HUES64 (cell line): ENCODE measurements around the gene UGT1A10.
"Not testable (repeated sequence)": the region's sequence is repeated elsewhere in the genome, so short reads cannot be mapped to it uniquely, and the experiment has no call there.

ENCODE experiments used
- H3K27ac ChIP-seq: 2 replicates; pipeline ENCODE4 v1.7.0; 2013; ENCODE audit warnings: low read depth, low read length, inconsistent platforms
- H3K27me3 ChIP-seq: 2 replicates; pipeline ENCODE4 v1.6.1; 2013; ENCODE audit warnings: mild to moderate bottlenecking, low read length; ENCODE audit not compliant: insufficient read depth
- H3K36me3 ChIP-seq: 2 replicates; pipeline ENCODE4 v1.6.1; 2013; ENCODE audit warnings: mild to moderate bottlenecking, low read length; ENCODE audit not compliant: insufficient read depth
- H3K4me1 ChIP-seq: 2 replicates; pipeline ENCODE4 v1.6.1; 2013; ENCODE audit warnings: mild to moderate bottlenecking, low read length, moderate library complexity; ENCODE audit not compliant: insufficient read depth
- H3K4me3 ChIP-seq: 2 replicates; pipeline ENCODE4 v1.5.1; 2013; ENCODE audit warnings: mild to moderate bottlenecking, low read length, moderate library complexity
- H3K9ac ChIP-seq: 2 replicates; pipeline ENCODE4 v1.6.1; 2013; ENCODE audit warnings: mild to moderate bottlenecking, low read depth, low read length
- H3K9me3 ChIP-seq: 2 replicates; pipeline ENCODE4 v1.6.1; 2013; ENCODE audit warnings: low read depth, low read length; ENCODE audit not compliant: insufficient read depth
- WGBS: fragments of 150-250, 120-280 bp; methylation state at CpG from one replicate; pipeline ENCODE4 v1.1.7; 2013; ENCODE audit warnings: missing lambda C conversion rate; 5-methylcytosine and 5-hydroxymethylcytosine counted together

The UGT1A10 gene

GRCh38 chr2:233746475-233747282, 110.4 kb downstream of the UGT1A10 start:
- Histone ChIP-seq H3K27ac (no peak overlapping the region), H3K4me1 (no peaks in the 10 kb centered on the region), H3K9ac (no peak overlapping the region), H3K4me3 (no peak overlapping the region), H3K27me3 (no peaks in the 10 kb centered on the region), H3K9me3 (peaks cover 15% of the 10 kb centered on the region), H3K36me3 (no peaks in the 10 kb centered on the region)
- WGBS: 85% methylated on average over 10 of the region's 10 CpGs

- no peaks in the 10 kb centered on the region for H3K36me3 ChIP-seq
Observed at GRCh38 chr2:233747283-233747544, 111.0 kb downstream of the UGT1A10 start.

GRCh38 chr2:233750689-233751088, 114.4 kb downstream of the UGT1A10 start:
- not testable (repeated sequence) for H3K9ac ChIP-seq, H3K27me3 ChIP-seq, H3K4me3 ChIP-seq, H3K27ac ChIP-seq, H3K4me1 ChIP-seq, H3K36me3 ChIP-seq
- peaks cover 22% of the 10 kb centered on the region for H3K9me3 ChIP-seq
- WGBS: 90% methylated on average over 2 of the region's 2 CpGs

More at GRCh38 chr2:233747283-233747544, 111.0 kb downstream of the UGT1A10 start:
- H3K9ac ChIP-seq: no peak overlapping the region
- no peak overlapping the region for H3K27ac ChIP-seq
- WGBS: 94% methylated on average over 6 of the region's 6 CpGs
- no peaks in the 10 kb centered on the region for H3K4me1 ChIP-seq
- H3K4me3 ChIP-seq: no peak overlapping the region
- H3K27me3 ChIP-seq: no peaks in the 10 kb centered on the region
- H3K9me3 ChIP-seq: peaks cover 18% of the 10 kb centered on the region

- H3K27ac ChIP-seq: not testable (repeated sequence)
Observed at GRCh38 chr2:233751212-233752009, 115.2 kb downstream of the UGT1A10 start.

GRCh38 chr2:233754872-233755611, 118.8 kb downstream of the UGT1A10 start:
- H3K9ac ChIP-seq: no peak overlapping the region
- 96% methylated on average over 42 of the region's 44 CpGs for WGBS
- H3K27ac ChIP-seq: no peak overlapping the region
- peaks cover 16% of the 10 kb centered on the region for H3K9me3 ChIP-seq
- no peaks in the 10 kb centered on the region for H3K36me3 ChIP-seq
- no peaks in the 10 kb centered on the region for H3K27me3 ChIP-seq
- no peak overlapping the region for H3K4me3 ChIP-seq
- no peaks in the 10 kb centered on the region for H3K4me1 ChIP-seq

More at GRCh38 chr2:233751212-233752009, 115.2 kb downstream of the UGT1A10 start:
- H3K36me3 ChIP-seq, H3K9ac ChIP-seq, H3K27me3 ChIP-seq, H3K4me1 ChIP-seq, H3K4me3 ChIP-seq: not testable (repeated sequence)
- H3K9me3 ChIP-seq: peaks cover 22% of the 10 kb centered on the region
- WGBS: 93% methylated on average over 2 of the region's 2 CpGs

- Histone ChIP-seq H3K9ac (no peak overlapping the region), H3K36me3 (no peaks in the 10 kb centered on the region), H3K4me3 (no peak overlapping the region), H3K27me3 (no peaks in the 10 kb centered on the region), H3K4me1 (no peaks in the 10 kb centered on the region), H3K9me3 (peaks cover 6% of the 10 kb centered on the region), H3K27ac (no peak overlapping the region)
- WGBS: 92% methylated on average over 5 of the region's 7 CpGs
Observed at GRCh38 chr2:233756429-233757081, 120.3 kb downstream of the UGT1A10 start.

GRCh38 chr2:233758141-233758540, 121.9 kb downstream of the UGT1A10 start:
- no peak overlapping the region for H3K4me3 ChIP-seq
- no peaks in the 10 kb centered on the region for H3K36me3 ChIP-seq
- no peaks in the 10 kb centered on the region for H3K9me3 ChIP-seq
- H3K27me3 ChIP-seq: no peaks in the 10 kb centered on the region
- H3K9ac ChIP-seq: no peak overlapping the region
- H3K4me1 ChIP-seq: no peaks in the 10 kb centered on the region
- H3K27ac ChIP-seq: no peak overlapping the region

- WGBS: 92% methylated on average over 2 of the region's 2 CpGs
- H3K9ac ChIP-seq: no peak overlapping the region
- no peaks in the 10 kb centered on the region for H3K36me3 ChIP-seq
- no peak overlapping the region for H3K27ac ChIP-seq
- H3K9me3 ChIP-seq: no peaks in the 10 kb centered on the region
- H3K4me1 ChIP-seq: no peaks in the 10 kb centered on the region
- H3K27me3 ChIP-seq: no peaks in the 10 kb centered on the region
- H3K4me3 ChIP-seq: no peak overlapping the region
Observed at GRCh38 chr2:233758849-233759248, 122.6 kb downstream of the UGT1A10 start.

GRCh38 chr2:233760043-233760442, 123.8 kb downstream of the UGT1A10 start, which contains the start of gene UGT1A1:
Gene UGT1A1, plus strand, starts transcription at chr2:233760270. Its CDS starts 18 bp downstream, at chr2:233760288.
- no peaks in the 10 kb centered on the region for H3K4me1 ChIP-seq
- no peak within 1 kb of the TSS for H3K27ac ChIP-seq
- no peaks in the 10 kb centered on the region for H3K27me3 ChIP-seq
- H3K4me3 ChIP-seq: no peak within 1 kb of the TSS
- no peaks in the 10 kb centered on the region for H3K36me3 ChIP-seq
- no peaks in the 10 kb centered on the region for H3K9me3 ChIP-seq
- no peak within 1 kb of the TSS for H3K9ac ChIP-seq
- WGBS: 94% methylated on average over 5 of the region's 6 CpGs

GRCh38 chr2:233761040-233761769, 125.0 kb downstream of the UGT1A10 start:
- WGBS: 97% methylated on average over 4 of the region's 4 CpGs
- Histone ChIP-seq H3K9me3 (no peaks in the 10 kb centered on the region), H3K27me3 (no peaks in the 10 kb centered on the region), H3K4me1 (no peaks in the 10 kb centered on the region), H3K4me3 (no peak overlapping the region), H3K9ac (no peak overlapping the region), H3K36me3 (no peaks in the 10 kb centered on the region), H3K27ac (no peak overlapping the region)
